Measurements from ENCODE around the gene GNB3.

GNB3 gene

DNA sequence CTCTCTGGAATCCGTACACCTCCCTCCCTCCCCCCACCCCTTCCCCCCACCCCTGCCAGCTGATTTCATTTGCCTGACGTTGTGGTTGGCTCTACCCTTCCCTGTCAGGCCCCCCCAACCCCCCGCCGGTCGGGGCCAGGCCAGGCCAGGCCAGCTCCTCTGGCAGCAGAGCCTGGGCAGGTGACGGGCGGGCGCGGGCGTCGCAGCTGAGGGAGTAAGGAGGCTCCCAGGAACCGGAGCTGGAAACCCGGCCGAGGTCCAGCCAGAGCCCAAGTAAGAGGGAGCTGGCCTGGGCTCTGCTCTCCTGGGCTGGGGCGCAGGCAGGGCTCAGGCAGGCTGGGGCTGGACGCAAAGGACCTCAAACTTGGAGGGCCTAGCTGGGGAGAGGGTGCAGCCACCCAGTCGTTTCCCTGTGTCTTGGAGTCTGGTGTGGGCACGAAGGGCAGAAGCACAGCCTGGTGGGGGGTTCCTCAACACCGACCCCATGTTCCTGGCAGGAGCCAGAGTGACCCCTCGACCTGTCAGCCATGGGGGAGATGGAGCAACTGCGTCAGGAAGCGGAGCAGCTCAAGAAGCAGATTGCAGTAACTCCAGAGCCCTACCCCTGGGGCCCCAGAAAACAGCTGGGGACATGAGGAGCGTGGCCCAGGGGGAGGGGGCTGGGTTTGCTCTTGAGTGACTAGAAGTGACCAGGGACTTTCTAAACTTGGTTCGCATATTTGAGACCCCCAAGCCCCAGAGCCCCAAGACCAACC lies at the start of gene GNB3:
Gene GNB3, plus strand, starts transcription at position 165 of the 755 bp plus-strand sequence. Its CDS starts 363 bp downstream, at position 528.
- no peak for DNase-seq

GRCh38 chr12:6791931-6792520 lies 48.7 kb upstream of the GNB3 start:
- no peak for DNase-seq

DNA sequence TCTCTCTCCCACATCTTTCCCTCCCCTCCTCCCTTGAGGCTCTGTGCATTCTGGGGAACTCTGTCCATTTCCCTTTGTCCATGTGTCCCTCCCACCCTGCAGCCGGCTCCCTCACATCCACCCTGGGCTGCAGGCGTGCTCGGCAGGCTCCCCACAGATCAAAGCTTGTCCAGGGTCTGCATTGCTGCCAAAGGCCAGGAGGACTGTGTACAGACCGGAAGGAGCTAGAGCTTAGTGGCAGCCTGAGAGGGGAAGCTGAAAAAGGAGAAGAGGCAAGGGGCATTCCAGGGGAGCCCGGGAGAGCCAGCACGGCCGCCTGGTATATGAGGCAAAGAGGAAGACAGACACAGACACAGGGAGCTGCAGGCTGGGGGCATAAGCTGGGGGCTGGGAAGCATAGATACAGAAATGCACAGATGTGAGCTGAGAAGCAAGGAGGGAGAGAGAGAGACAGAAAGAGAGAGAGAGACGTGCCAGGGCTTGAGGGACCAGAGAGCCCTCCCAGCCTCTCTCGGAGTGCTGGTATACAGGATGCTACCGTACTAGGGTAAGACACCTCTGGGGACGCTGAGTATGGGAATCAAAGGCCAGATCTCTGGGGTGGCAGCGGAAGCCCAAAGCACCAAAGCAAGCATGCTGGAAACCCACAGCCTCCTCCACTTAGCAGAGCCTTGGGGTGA lies 48.1 kb upstream of the GNB3 start:
- peak in 2 of 4 experiments; percentile 34 to 41 for DNase-seq

DNA sequence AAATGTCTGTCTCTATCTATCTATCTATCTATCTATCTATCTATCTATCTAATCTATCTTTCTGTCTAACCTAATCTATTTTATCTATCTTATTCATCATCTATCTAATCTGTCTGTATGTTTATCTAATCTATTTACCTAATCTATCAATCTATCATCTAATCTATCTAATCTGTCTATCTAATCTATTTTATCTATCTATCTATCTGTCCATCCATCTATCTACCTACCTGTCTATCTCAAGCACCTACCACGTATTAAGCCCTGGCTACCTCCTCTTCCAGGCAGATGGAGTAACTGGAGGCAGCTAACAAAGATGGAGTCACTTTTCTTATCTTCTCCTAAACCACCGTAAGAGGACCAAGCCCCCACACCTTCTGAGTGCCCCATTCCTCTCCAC lies 45.6 kb upstream of the GNB3 start:
- no peak for DNase-seq

DNA sequence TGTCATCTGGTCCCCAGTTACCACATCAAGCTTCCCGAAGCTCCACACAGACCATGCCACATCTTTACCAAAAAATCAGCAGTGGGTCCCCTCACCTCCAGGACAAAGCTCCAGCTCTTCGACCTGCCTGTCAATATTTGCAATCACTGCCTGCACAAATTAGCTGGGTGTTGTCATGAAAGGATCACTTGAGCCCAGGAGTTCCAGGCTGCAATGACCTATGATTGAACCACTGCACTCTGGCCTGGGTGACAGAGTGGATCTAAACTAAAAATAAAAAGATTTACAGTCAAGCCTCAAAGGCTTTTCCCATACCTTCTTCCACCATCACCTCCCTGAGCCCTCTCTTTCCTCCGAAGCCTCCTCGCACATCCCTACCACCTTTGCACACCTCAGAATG lies 44.1 kb upstream of the GNB3 start:
- no peak for DNase-seq

- no peak for DNase-seq
Observed at GRCh38 chr12:6799147-6799546, 41.6 kb upstream of the GNB3 start.

DNA sequence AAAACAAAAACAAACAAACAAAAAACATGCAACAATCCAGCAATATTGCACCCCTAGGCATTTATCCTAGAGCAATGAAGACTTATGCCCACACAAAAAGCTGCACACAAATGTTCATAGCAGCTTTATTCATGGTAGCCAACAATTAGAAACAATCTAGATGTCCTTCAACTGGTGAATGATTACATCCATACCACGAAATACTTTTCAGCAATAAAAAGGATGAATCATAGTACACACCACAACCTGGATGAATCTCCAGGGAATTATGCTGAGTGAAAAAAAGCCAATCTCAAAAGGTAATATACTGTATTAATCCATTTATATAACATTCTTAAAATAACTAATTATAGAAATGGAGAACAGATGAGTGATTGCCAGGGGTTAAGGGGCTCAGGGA lies 33.6 kb upstream of the GNB3 start:
- DNase-seq: no peak

DNA sequence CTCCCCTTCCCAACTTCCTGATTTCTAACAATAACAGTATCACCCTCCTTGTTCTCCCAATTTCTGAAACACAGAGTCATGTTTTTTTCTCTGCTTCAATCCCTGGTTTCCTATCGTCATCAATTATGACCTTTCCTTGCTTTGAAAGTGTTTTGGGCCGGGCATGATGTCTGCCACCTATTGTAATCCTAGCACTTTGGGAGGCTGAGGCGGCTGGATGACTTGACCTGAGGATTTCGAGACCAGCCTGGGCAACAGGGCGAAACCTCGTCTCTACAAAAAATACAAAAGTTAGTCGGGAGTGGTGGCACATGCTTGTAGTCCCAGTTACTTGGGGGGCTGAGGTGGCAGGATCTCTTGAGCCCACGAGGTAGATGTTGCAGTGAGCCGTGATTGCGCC lies 31.7 kb upstream of the GNB3 start:
- DNase-seq: no peak

- no peak for DNase-seq
Observed at GRCh38 chr12:6810758-6811157, 30.0 kb upstream of the GNB3 start.

- DNase-seq: no peak
Observed at GRCh38 chr12:6813363-6813762, 27.4 kb upstream of the GNB3 start.

DNA sequence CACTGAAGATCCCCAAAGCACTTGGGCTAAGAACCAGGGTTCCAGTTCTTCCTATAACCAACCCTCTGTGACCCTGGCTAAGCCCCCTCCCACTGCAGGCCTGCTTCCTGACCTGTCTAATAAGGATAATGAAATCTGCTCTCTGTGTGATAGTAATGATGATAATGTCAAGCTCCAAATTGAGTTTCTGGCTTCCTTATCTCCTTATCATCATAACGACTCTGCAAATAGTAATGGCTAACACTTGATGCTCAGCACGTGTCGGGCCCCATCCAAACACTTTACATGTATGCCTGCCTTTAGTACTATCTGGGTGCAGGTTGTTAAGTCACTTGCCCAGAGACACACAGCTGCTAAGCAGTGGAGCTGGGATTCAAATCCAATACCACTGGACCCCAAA lies 24.1 kb upstream of the GNB3 start:
- no peak for DNase-seq

GRCh38 chr12:6817098-6817497 lies 23.6 kb upstream of the GNB3 start:
- no peak for DNase-seq

DNA sequence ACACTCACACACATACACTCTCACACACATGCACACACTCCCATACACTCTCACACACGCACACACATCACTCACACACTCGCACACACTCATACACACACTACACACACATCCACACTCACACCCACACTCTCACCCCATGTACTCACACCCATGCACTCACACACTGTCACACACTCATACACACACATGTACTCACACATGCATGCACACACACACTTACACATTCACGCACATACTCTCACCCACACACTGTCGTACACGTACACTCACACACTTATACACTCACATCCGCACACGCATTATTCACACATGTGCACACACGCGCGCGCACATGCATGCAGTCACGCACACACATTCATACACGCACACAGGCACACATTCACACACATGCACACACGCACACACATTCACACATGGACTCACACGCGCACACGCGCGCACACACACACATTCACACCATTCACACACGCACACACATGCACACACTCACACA lies 23.0 kb upstream of the GNB3 start:
- no peak for DNase-seq

- no peak for DNase-seq
Observed at GRCh38 chr12:6818222-6818621, 22.5 kb upstream of the GNB3 start.

DNA sequence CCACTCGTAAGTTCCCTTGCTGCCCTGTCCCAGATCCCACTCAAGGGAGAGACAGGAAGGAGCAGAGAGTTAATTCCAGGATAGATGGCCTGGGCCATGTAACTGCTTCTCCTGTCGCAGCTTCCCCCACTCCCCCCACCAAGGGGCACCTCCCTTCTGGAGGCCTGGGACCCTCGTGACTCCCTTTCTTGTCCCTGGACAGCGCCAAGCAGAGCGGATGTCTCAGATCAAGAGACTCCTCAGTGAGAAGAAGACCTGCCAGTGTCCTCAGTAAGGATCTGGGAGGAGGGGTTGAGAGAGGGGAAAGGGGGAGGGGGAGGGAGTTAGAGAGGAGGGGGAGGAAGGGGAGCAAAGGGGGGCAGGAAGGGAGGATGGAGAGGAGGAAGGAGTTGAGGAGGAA lies 22.1 kb upstream of the GNB3 start:
- DNase-seq: no peak

GRCh38 chr12:6819106-6820030 lies 21.4 kb upstream of the GNB3 start:
- no peak for DNase-seq

GRCh38 chr12:6820166-6820565 lies 20.6 kb upstream of the GNB3 start:
- DNase-seq: no peak

DNA sequence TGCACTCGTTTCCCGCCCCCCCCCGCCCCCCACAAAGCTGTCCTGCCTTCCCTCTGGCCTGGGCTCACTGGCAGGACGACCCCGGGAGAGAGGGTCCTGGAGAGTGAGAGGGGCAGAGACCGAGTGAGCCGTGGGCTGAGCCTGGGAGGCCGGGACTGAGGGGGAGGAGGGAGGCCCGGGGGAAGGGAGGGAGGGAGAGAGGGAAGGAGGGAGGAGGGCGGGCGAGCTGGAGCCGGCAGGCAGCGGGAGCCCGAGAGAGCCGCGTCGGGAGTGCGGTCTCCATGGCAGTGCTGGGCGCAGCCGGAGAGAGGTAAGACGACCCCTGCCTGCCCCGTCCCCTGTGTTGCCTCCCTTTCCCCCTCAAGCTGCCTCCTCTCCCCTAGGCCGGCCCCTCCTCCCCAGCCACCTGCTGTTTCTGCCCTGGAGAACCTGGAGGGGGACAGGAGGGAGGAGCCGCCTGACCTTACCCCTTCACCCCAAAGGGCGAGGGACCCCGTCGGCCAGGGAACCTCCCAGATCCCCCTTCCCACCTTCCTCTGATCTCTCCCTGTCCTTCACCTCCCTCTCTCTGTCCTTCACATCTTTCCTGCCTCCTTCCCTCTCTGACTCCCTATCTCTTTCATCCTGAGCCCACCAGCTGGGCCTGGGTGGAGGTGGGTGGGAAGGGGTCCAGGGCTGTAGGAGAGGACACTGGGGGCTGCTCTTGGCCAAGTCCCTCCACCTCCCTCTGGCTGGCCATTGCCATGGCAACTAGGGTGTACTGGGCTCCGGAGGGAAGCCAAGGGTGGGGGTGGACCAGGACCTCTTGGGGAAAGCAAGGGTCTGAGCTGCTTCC lies 18.9 kb upstream of the GNB3 start, which contains the start of gene GPR162:
Gene GPR162, plus strand, starts transcription at position 231 of the 835 bp plus-strand sequence. CDS start 2,078 bp downstream, outside the sequence.
- no peak for DNase-seq

DNA sequence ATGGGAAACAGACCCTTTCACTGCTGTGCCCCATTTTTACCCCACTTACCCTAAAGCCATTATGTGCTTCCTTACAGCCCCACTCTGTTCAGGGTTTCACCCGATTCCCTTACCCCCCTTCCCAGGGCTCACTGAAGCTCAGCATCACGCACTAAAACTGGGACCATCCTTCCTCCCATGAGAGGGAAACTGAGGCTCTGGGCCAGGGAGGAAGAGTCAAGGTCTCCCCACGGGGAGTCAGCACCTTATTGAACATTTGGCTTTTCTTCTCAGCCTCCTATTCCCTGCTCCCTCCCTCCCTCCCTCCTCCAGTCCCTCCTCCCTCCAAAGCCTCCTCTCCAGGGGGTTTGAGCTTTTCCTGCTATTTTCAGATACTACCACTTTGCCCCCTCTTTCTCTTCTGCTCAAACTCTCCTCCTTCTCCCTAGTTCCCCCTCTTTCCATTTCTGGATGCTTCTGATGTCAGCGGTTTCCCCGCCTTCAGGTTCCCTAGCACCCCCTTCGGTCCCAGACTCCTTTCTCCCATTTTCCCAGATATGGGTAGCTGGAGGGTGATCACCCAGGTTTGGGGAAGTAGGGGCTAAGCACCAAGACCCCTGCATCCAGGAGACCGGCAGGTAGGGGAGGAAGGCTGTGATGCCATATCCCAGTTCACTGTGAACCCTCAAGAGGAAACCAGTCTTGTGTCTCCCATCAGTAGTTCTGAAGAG lies 18.1 kb upstream of the GNB3 start:
- no peak for DNase-seq

- no peak for DNase-seq
Observed at GRCh38 chr12:6823182-6824084, 17.3 kb upstream of the GNB3 start.

Data from activated naive CD4-positive, alpha-beta T cell (primary cell).